Fibroblast of mammary gland (primary cell): ENCODE data around the gene PRDM11.

Source experiments
- DNase-seq: peaks from one replicate; pipeline ENCODE4 v3.0.0-alpha.2; 2010; ENCODE audit warnings: low read depth
- H3K4me3 ChIP-seq: 2 replicates; pipeline ENCODE4 v1.5.1; 2011; ENCODE audit warnings: low read depth, mild to moderate bottlenecking, low read length, moderate library complexity; ENCODE audit not compliant: control insufficient read depth
- TF ChIP-seq, protein P1 (sequence below): conservative IDR thresholded peaks from 2 replicates; pipeline ENCODE4 v1.5.1; 2011; ENCODE audit warnings: low read depth, low read length, inconsistent platforms; ENCODE audit not compliant: control insufficient read depth, insufficient read depth

The PRDM11 gene

GRCh38 chr11:45208135-45208534 lies 61.7 kb downstream of the PRDM11 start:
- H3K4me3 ChIP-seq: no peak overlapping the region
- TF ChIP-seq, protein P1, sequence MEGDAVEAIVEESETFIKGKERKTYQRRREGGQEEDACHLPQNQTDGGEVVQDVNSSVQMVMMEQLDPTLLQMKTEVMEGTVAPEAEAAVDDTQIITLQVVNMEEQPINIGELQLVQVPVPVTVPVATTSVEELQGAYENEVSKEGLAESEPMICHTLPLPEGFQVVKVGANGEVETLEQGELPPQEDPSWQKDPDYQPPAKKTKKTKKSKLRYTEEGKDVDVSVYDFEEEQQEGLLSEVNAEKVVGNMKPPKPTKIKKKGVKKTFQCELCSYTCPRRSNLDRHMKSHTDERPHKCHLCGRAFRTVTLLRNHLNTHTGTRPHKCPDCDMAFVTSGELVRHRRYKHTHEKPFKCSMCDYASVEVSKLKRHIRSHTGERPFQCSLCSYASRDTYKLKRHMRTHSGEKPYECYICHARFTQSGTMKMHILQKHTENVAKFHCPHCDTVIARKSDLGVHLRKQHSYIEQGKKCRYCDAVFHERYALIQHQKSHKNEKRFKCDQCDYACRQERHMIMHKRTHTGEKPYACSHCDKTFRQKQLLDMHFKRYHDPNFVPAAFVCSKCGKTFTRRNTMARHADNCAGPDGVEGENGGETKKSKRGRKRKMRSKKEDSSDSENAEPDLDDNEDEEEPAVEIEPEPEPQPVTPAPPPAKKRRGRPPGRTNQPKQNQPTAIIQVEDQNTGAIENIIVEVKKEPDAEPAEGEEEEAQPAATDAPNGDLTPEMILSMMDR: no peak
- DNase-seq: no peak

DNA sequence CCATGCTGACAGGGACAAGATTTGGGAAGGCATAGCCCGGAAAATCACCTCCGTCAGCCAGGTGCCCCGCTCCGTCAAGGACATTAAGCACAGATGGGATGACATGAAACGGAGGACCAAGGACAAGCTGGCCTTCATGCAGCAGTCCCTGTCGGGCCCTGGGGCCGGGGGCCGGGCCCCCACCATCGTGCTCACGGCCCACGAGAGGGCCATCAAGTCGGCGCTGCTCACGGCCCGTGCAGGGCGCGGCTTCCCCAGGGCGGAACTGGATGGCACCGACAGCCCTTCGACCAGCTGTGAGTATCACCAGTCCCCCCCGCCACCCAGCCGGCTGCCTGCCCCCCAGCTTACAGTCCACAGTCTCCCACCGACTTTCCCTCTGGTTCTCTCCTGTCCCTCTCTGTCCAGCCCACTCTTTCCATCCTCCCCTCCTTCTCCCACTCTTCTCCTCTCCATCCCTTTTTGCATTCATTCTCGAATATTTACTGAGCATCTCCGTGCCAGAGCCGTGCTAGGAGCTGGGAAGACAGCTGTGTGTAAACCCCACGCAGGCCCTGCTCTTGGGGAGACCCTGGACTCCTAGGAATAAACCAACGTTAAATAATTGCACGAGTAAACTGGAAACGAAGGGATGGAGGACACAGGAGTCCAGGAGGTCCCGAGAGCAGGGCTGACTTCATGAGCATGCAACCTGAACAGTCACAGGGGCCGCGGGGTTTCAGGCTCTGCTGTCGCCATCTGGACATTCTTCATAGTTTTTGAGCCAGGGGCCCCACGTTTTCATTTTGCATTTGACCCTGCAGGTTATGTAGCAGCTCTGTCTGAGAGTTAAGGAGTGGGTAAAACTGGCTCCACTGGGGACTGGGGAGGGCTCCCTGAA lies 62.8 kb downstream of the PRDM11 start:
- TF ChIP-seq, protein P1: no peak
- H3K4me3 ChIP-seq: no peak overlapping the region
- DNase-seq: no peak

DNA sequence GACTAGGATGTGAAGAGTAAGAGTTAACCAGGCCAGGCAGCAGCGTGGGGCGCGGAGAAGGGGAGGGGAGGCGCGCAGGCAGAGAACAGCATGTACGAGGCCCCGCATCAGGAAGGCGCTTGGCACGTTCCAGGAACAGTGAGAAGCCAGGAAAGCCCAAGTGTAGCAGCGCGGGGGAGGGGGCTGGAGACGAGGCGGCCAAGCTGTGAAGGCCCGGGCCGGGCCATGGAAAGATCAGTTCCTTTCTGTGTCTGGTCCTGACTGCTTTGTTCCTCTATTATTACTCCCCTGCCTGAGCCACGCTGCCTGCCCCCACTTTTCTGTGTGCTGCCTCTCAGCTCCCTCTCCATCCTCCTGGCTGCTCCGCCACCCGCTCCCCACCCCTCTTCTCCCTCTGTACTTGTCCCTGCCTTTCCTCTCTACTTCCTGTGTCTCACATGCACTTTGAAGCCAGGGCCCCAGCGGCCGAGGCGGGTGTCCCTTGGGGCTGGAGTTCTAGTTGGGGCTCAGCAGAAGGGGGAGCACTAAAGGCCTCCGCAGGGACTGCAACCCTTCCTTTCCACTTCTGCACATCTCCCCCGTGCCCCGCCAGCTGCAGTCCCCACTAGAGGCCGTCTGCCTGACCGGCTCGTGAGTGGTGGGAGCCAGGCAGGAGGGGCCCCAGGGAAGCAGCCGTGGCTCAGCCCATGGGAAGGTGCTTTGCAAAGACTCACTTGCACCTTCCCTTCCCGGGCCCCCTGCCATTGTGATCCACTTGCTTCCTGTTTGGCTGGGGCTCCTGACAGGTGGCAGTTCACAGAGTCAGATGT lies 63.7 kb downstream of the PRDM11 start:
- H3K4me3 ChIP-seq: no peak overlapping the region
- DNase-seq: peak; percentile 35
- TF ChIP-seq, protein P1: no peak

GRCh38 chr11:45210846-45211245 lies 64.4 kb downstream of the PRDM11 start:
- TF ChIP-seq, protein P1: no peak
- DNase-seq: no peak
- H3K4me3 ChIP-seq: no peak overlapping the region

GRCh38 chr11:45211732-45212131 lies 65.3 kb downstream of the PRDM11 start:
- no peak overlapping the region for H3K4me3 ChIP-seq
- TF ChIP-seq, protein P1: no peak
- no peak for DNase-seq

DNA sequence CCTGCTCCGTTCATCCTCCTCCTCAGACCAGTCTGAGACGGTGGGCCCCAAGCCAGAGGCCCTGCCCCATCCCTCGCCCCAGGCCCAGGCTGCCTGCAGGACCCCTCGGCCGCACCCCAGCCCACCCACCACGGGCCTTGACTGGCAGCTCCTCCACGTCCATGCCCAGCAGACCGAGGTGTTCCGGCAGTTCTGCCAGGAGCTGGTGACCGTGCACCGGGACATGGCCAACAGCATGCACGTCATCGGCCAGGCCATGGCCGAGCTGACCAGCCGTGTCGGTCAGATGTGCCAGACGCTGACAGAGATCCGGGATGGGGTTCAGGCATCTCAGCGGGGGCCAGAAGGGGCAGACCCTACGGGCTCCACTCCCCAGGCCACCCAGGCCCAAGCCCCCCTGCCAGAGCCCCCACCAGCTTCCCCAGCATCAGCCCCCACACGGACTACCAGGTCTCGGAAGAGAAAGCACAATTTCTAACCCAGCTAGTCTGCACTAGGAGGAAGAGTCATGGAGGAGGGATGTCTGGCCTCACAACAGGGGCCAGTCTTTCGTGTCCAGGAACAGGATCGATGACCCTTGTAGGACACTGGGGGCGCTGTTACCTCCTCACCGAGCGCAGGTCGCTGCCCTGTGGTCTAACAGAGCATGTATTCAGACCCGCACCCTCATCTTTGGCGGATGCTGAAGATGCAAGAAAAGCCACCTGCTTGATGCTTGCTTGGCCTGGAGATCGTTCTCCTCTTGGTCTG lies 66.3 kb downstream of the PRDM11 start:
- no peak for DNase-seq
- H3K4me3 ChIP-seq: no peak overlapping the region
- TF ChIP-seq, protein P1: no peak
